ENCODE measurements around the gene ATF7IP. TPM values are rescaled to one million over a fixed set of nuclear protein-coding genes. Genes with fewer than 3 reads are reported as not detected.

Gene ATF7IP
- total RNA-seq, 2 experiments from 2014 or later, result 131 to 141 TPM

DNA sequence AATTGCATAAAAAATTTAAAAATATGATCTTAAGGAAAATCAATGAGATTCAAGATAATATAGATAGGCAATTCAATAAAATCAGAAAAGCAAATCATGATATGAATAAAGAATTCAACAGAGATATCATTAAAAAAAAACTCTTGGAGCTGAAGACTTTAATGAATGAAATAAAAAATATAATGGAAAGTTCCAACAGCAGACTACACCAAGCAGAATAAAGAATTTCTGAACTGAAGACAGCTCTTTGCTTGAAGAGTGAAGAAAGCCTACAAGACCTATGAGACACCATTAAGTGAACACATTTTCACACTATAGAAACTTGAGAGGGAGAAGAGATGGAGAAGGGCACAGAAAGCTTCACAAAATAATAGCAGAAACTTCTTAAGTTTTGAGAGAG is 156.3 kb downstream of the ATF7IP start:
- no peak for DNase-seq
- Mint-ChIP-seq H3K27ac (no peak overlapping the region), H3K27me3 (ENCODE audit: low read depth) (peaks cover 4% of the 10 kb centered on the region), H3K4me3 (no peak overlapping the region), H3K4me1 (ENCODE audit: low read depth) (no peaks in the 10 kb centered on the region), H3K36me3 (ENCODE audit: low read depth) (peaks cover 7% of the 10 kb centered on the region), H3K9me3 (peaks cover 26% of the 10 kb centered on the region)
- intact Hi-C loops (cut with micrococcal nuclease), result no loop called here
- CTCF ChIA-PET, result no interaction called here

DNA sequence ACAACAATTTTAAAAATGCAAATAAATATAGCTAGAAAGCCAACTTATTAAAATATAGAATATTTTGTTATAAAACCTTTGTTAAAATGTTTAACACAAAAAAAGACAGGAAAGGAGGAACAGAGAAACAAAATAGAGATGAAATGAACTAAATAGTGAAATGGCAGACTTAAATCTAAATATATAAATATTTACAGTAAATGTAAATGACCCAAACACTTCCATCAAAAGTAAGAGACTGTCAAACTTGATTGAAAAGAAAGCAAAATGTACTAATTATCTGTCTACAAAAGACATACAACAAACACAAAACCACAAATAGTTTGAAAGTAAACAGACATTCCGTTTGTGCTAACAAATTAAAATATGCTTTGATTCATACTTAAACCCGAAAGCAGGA is 160.5 kb downstream of the ATF7IP start:
- CTCF ChIA-PET, result no interaction called here
- no peak overlapping the region for H3K4me3 Mint-ChIP-seq
- H3K9me3 Mint-ChIP-seq, result peaks cover 24% of the 10 kb centered on the region
- peaks cover 4% of the 10 kb centered on the region for H3K27me3 Mint-ChIP-seq (ENCODE audit: low read depth)
- intact Hi-C loops (cut with micrococcal nuclease), result no loop called here
- no peaks in the 10 kb centered on the region for H3K4me1 Mint-ChIP-seq (ENCODE audit: low read depth)
- no peak for DNase-seq
- no peak overlapping the region for H3K27ac Mint-ChIP-seq
- peaks cover 7% of the 10 kb centered on the region for H3K36me3 Mint-ChIP-seq (ENCODE audit: low read depth)

DNA sequence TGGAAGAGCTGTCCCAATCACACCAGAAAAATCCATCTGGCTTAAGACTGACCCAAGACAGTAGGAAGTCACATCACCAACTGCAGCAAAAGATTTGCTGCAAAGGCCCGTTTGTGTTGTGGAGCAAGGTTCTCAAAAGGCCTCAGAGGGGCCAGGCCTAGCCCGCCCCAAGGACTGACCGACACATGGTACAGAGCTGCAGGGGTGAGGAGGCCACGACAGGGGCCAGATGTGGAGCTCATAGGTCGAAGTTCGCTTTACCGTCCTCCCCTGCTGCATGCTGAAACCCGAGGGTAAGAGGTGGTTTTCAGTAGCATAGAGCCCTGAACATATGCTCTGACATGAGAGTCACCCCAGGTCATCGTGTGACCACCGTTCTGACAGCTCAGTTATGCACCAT is 166.7 kb downstream of the ATF7IP start:
- no peaks in the 10 kb centered on the region for H3K27me3 Mint-ChIP-seq (ENCODE audit: low read depth)
- no peak for DNase-seq
- H3K36me3 Mint-ChIP-seq (ENCODE audit: low read depth), result no peaks in the 10 kb centered on the region
- intact Hi-C loops (cut with micrococcal nuclease), result no loop called here
- CTCF ChIA-PET, result no interaction called here
- no peaks in the 10 kb centered on the region for H3K4me1 Mint-ChIP-seq (ENCODE audit: low read depth)
- H3K4me3 Mint-ChIP-seq, result no peak overlapping the region
- no peak overlapping the region for H3K27ac Mint-ChIP-seq
- no peaks in the 10 kb centered on the region for H3K9me3 Mint-ChIP-seq

DNA sequence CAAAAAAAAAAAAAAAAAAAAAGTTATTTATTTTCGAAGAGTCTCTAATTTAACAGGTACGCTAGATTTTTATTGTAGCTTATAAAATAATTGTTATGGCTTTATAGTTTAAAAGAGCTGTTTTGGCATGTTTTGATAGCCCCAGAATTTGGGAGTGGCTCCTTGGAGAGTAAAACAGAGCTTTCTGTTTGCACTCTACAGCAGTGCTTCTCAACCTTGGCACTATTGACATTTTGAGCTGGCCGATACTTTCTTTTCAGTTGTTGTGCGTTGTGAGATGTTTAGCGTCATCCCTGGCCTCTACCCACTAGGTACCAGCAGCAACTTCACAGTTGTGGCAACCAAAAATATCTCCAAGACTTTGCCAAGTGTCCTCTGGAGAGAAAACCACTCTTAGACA is 171.6 kb downstream of the ATF7IP start:
- Mint-ChIP-seq H3K4me1 (ENCODE audit: low read depth) (no peaks in the 10 kb centered on the region), H3K4me3 (no peak overlapping the region), H3K9me3 (no peaks in the 10 kb centered on the region), H3K27ac (no peak overlapping the region), H3K27me3 (ENCODE audit: low read depth) (no peaks in the 10 kb centered on the region), H3K36me3 (ENCODE audit: low read depth) (no peaks in the 10 kb centered on the region)
- intact Hi-C loops (cut with micrococcal nuclease), result no loop called here
- DNase-seq, result no peak
- CTCF ChIA-PET, result no interaction called here

DNA sequence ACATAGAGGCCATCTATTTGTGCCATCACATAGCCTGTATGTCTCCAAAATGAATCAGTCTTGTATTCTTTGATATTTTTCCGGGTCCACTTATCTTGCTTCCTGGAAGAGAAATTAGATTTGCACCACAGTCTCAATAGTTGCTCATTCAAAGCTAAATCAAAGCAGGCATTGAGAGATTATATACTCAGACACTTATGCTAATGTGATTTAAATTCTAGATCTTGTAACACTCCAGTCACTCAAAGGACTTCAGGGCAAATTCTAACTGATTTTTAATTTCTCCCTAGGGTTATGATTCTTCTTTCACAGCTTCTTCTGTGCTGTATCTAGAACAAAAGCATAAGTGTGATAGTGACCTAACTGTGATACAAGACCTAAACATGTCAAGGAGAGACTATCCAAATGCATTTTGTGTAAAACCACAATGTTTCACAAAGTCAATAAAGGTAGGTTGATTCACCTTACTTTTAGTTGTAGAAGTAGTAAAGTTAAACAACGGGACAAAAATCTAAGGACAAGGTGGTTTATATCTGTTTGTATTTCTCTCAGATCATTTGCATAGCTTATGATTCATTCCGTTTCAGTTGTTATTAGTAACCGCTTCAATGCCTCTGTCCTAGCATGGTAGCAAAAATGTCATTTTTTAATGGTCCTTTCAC is 175.4 kb downstream of the ATF7IP start:
- H3K27ac Mint-ChIP-seq, result no peak overlapping the region
- H3K4me3 Mint-ChIP-seq, result no peak overlapping the region
- CTCF ChIA-PET, result interaction anchor here (0.5 to 1.3 kb wide), 3 partner anchors 18 to 303 kb away, joined by 3 to 5 read pairs (median 4); no protein-coding TSS in a partner anchor
- DNase-seq, result no peak
- no peaks in the 10 kb centered on the region for H3K4me1 Mint-ChIP-seq (ENCODE audit: low read depth)
- H3K36me3 Mint-ChIP-seq (ENCODE audit: low read depth), result no peaks in the 10 kb centered on the region
- intact Hi-C loops (cut with micrococcal nuclease), result no loop called here
- H3K9me3 Mint-ChIP-seq, result no peaks in the 10 kb centered on the region
- H3K27me3 Mint-ChIP-seq (ENCODE audit: low read depth), result peaks cover 2% of the 10 kb centered on the region

DNA sequence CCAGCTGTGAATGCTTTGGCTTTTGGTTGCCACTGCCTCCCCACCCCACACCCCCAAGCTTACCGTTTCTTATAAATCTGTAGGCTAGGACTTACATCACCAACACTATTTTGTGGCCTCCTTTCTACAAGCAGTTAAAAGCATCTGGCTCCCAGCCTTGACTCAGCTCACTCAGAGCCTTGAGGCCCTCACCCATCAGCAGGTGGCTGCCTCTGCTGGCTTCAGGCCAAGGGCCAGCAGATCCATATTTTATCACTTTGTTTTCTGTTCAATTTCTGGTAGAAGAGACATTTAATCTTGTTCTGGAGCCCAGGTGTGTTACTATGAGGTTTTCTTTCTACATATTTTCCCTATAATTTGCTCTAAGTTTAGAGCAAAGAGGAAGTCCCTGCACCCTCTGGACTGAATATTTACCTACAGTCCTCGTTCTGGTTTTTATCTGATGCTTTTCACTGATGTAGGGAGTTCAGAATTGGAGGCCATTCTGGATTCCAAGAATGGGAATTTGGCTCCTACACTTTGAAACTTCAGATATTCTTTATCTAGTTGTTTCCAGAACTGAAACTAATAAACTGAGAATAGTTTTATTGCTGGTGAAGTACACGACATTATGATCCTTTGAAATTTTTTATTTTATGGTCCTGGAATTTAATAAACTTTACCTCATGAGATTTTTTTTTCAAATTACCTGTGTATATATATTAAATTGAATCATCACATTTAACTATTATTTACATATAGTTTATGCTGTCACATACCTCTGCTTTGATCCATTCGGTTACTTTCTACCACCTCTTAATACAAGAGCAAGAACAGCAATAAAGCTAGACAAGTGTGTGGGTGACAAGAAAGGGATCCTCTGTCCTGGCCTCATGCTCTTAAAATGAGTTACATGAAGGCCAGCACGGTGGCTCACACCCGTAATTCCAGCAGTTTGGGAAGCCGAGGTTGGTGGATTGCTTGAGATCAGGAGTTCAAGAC is 180.0 kb downstream of the ATF7IP start:
- no peaks in the 10 kb centered on the region for H3K36me3 Mint-ChIP-seq (ENCODE audit: low read depth)
- CTCF ChIA-PET, result no interaction called here

DNA sequence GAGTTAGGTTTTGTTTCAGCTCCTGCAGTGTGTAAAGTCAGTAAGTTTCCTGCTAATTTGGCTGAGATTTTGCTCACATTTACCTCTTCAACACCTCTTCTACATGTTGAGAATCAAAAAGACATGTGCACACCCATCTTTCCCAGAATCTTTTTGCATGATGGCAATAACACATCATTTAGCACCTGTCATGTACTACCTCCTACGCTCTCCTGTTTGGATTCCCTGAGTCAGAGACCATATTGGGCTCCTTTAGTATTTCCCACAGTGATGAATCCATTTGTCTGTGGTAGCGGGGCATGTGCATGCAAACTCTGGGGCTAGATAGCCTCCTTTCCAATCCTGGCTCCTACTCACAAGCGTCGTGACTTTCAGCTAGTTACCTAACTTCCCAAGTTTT is 182.1 kb downstream of the ATF7IP start:
- Mint-ChIP-seq H3K36me3 (ENCODE audit: low read depth) (no peaks in the 10 kb centered on the region), H3K9me3 (no peaks in the 10 kb centered on the region), H3K4me1 (ENCODE audit: low read depth) (no peaks in the 10 kb centered on the region), H3K27ac (no peak overlapping the region), H3K4me3 (no peak overlapping the region), H3K27me3 (ENCODE audit: low read depth) (peaks cover 4% of the 10 kb centered on the region)
- CTCF ChIA-PET, result no interaction called here
- intact Hi-C loops (cut with micrococcal nuclease), result no loop called here
- DNase-seq, result no peak

More for the DNA sequence above, 180.0 kb downstream of the ATF7IP start:
- intact Hi-C loops (cut with micrococcal nuclease), result no loop called here
- no peak for DNase-seq
- Mint-ChIP-seq H3K27me3 (ENCODE audit: low read depth) (peaks cover 2% of the 10 kb centered on the region), H3K9me3 (no peaks in the 10 kb centered on the region), H3K27ac (no peak overlapping the region), H3K4me3 (no peak overlapping the region), H3K4me1 (ENCODE audit: low read depth) (no peaks in the 10 kb centered on the region)

DNA sequence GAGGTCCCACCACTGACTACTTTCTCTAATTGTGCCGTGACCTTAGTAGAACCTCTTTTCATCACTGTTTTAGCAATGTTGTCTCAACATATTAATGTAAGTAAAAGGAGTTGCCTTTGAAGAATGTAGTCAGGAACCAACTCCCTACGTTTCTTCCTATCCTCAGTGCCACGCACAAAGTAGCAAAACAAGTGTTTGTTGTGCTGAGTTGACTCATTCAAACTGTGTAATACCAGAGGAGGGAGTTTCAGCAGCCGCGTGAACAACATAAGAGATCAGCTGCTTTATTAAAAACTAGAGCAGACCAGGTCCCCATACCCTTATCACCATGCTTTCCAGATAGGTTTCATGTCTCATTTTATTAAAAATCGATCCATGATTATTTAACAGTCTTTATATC is 183.1 kb downstream of the ATF7IP start:
- Mint-ChIP-seq H3K9me3 (no peaks in the 10 kb centered on the region), H3K4me3 (no peak overlapping the region), H3K27ac (no peak overlapping the region), H3K36me3 (ENCODE audit: low read depth) (no peaks in the 10 kb centered on the region), H3K4me1 (ENCODE audit: low read depth) (no peaks in the 10 kb centered on the region), H3K27me3 (ENCODE audit: low read depth) (peaks cover 7% of the 10 kb centered on the region)
- intact Hi-C loops (cut with micrococcal nuclease), result no loop called here
- no peak for DNase-seq
- CTCF ChIA-PET, result no interaction called here

Other genes starting within 250 kb of the ATF7IP start
- not detected for gene PLBD1, start 202.2 kb downstream of the ATF7IP start, total RNA-seq

Data from activated naive CD4-positive, alpha-beta T cell treated with anti-CD3 and anti-CD28 coated beads for 36 hours (primary cell).